Endometrial microvascular endothelial cells (primary cell): ENCODE results near the gene TUBB2B. TPM values are rescaled to one million over a fixed set of nuclear protein-coding genes. Genes with fewer than 3 reads are reported as not detected.
"Not testable (repeated sequence)": the region's sequence is repeated elsewhere in the genome, so short reads cannot be mapped to it uniquely, and the experiment has no call there.

Experiments
- in situ Hi-C: cut with HindIII; loops from 2 replicates; pipeline ENCODE4 v1.10.0; 2017; ENCODE audit warnings: low sequenced_read_pairs, low pct_unique_long_range_greater_than_20kb; ENCODE audit errors: inconsistent ontology term
- total RNA-seq: library from RNA; depleted of rRNA; stranded (reverse); fragments of >200 nt; gene quantifications from one replicate; pipeline ENCODE4 v1.2.3, GENCODE V29; 2015; ENCODE audit errors: inconsistent ontology term

The TUBB2B gene
- total RNA-seq, 1 donor from 2014 or later = 7.4 TPM

GRCh38 chr6:3220366-3220765 is 7.1 kb downstream of the TUBB2B start:
- in situ Hi-C loops = no loop called here

- in situ Hi-C loops = no loop called here
Observed at GRCh38 chr6:3218266-3218665, 9.2 kb downstream of the TUBB2B start.

- in situ Hi-C loops = no loop called here
Observed at GRCh38 chr6:3217286-3217685, 10.2 kb downstream of the TUBB2B start.

- in situ Hi-C loops = no loop called here
Observed at GRCh38 chr6:3214898-3215297, 12.6 kb downstream of the TUBB2B start.

- in situ Hi-C loops = no loop called here
Observed at GRCh38 chr6:3213334-3213695, 14.1 kb downstream of the TUBB2B start.

- in situ Hi-C loops = no loop called here
Observed at GRCh38 chr6:3212261-3212660, 15.2 kb downstream of the TUBB2B start.

GRCh38 chr6:3211681-3212080 is 15.8 kb downstream of the TUBB2B start:
- in situ Hi-C loops = no loop called here

- in situ Hi-C loops = no loop called here
Observed at GRCh38 chr6:3210024-3210610, 17.3 kb downstream of the TUBB2B start.

- in situ Hi-C loops = no loop called here
Observed at GRCh38 chr6:3209114-3210023, 18.1 kb downstream of the TUBB2B start.

- in situ Hi-C loops = no loop called here
Observed at GRCh38 chr6:3208775-3209113, 18.7 kb downstream of the TUBB2B start.

- in situ Hi-C loops = no loop called here
Observed at GRCh38 chr6:3208098-3208774, 19.2 kb downstream of the TUBB2B start.

- in situ Hi-C loops = no loop called here
Observed at GRCh38 chr6:3206339-3207015, 21.0 kb downstream of the TUBB2B start.

- in situ Hi-C loops = no loop called here
Observed at GRCh38 chr6:3205913-3206312, 21.5 kb downstream of the TUBB2B start.

- in situ Hi-C loops = no loop called here
Observed at GRCh38 chr6:3204921-3205320, 22.5 kb downstream of the TUBB2B start.

- in situ Hi-C loops = no loop called here
Observed at GRCh38 chr6:3202999-3203696, 24.3 kb downstream of the TUBB2B start.

- in situ Hi-C loops = no loop called here
Observed at GRCh38 chr6:3201388-3201787, 26.1 kb downstream of the TUBB2B start.

GRCh38 chr6:3200682-3201081 is 26.8 kb downstream of the TUBB2B start:
- in situ Hi-C loops = no loop called here

GRCh38 chr6:3199382-3199781 is 28.1 kb downstream of the TUBB2B start:
- in situ Hi-C loops = no loop called here

- in situ Hi-C loops = not testable (repeated sequence)
Observed at GRCh38 chr6:3197734-3198133, 29.7 kb downstream of the TUBB2B start.
